Stimulated activated CD8-positive, alpha-beta memory T cell treated with anti-CD3 and anti-CD28 coated beads, Interleukin-7, amount 100 ng/mL, for 4 hours (primary cell): ENCODE measurements around the gene FRMPD2.
"Not testable (repeated sequence)": the region's sequence is repeated elsewhere in the genome, so short reads cannot be mapped to it uniquely, and the experiment has no call there.

Experiments
- DNase-seq, 2 donors: peaks; one replicate each; pipeline ENCODE4 v3.0.0-alpha.2; 2020; ENCODE audit warnings: low read depth in 2 of 2

Gene FRMPD2

DNA sequence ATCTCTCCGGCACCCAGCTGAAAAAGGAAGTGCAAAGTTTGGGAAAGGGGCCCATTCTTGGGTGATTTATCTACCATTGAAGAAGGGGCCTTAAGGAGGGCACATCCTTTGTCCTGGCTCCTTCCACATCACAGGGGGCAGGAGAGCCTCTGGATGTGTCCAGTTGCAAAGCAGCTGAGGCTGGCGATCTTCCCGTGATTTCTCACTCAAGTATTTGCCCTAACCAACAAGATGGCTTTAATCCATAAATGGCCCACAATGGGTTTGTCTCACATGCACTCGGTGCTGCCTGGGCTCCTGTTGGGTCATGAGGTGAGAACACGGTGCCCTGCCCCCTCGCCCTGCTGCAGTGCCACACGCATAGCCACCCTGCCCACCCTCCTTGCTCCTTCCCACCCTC, 14.2 kb upstream of the FRMPD2 start:
- no peak for DNase-seq

DNA sequence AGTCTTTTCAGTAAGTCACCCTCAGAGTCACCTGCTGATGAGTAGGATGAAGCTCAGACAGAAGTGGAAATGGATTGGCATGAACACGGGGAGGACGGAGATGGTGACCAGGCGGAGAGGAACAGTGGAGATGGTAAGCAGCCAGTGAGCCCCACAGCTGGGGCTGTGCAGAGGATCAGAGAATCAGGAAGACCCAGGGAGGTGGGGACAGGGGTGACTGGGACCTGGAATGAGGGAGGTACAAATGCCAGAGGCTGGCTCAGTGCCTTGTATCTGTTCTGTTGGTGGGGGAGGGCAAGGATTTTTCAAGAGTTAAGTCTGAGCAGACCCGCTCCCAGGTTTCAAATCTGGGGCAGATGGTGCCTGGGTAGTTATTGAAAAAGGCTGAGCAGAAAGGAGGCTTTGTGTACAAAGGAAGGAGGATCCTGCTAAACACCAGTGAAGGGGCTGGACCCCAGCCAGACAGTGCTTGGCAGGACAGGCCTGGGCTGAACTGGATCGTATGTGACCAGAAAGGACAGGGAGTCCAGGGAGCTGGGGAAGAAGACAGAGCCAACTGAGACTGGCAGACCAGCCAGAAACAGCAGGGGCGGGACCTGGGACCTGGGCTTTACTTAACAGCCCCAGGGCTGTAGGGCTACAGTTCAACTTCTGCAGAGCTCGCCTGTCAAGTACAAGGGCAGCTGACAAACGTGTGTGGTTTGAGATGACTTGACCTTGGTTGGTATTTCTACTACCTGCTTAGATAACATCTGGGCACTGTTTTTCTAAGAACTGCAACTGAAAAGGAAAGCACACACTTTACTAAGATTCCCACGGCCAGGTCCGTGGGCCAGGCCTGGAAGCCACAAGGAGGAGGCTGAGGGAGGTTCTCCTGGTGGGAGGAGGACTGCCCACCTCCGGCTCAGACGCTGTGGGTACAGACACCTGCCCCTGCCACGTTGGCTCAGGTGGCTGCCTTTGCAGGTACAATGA, 13.2 kb upstream of the FRMPD2 start:
- DNase-seq: no peak

DNA sequence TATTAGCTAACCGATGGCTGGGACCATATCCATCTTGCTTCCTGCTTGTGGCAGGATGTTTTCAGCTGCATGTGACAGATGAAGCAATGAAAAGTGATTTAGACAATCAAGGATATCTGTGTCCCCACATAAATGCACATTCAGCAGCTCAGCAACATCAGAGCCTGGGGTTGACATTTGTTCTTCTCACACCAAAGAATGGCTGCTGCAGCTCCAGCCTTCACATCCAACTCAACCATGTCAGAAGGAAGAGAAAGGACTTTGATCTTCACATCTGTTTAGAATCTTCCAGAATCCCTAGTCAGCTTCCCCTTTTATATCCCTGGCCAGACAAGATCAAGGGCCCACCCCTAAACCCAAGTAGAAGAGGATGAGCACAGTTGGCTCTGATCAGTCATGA, 11.9 kb upstream of the FRMPD2 start:
- DNase-seq: no peak

DNA sequence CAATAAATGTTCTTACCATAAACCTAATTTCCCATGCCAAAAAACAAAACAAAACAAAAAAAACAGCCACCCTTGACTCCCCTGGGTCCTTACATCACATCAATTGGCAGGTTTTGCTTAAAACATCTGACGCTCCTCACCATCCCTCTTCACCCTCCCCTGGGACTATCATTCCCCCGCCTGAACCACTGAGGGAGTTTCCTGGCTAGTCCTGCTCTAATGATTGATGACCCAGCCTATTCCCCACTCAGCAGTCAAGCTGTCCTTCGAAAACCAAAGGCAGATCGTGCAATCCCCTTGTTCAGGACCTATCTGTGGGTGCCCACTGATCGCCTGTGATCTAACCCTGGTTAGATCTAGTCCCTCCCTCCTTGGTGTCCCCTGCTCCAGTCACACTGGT, 11.2 kb upstream of the FRMPD2 start:
- DNase-seq: no peak

DNA sequence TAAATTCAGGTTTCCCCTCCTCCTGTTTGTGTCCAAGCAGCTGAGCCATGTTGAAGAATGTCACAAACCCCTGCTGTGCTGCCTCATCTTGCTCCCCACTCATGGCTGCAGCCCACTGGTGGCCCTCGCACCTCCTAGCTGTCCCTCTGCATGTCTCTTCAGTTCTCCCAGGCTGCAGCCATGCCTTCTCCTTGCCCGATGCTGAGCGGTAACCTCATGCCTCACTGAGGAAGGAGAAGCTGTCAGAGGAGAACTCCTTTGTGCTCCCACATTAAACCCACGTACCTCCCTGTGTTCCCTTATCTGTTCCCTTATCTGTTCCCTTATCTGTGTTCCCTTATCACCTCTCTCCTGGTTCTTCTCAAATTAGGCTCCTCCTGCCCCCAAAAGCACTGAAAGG, 10.3 kb upstream of the FRMPD2 start:
- DNase-seq: no peak

DNA sequence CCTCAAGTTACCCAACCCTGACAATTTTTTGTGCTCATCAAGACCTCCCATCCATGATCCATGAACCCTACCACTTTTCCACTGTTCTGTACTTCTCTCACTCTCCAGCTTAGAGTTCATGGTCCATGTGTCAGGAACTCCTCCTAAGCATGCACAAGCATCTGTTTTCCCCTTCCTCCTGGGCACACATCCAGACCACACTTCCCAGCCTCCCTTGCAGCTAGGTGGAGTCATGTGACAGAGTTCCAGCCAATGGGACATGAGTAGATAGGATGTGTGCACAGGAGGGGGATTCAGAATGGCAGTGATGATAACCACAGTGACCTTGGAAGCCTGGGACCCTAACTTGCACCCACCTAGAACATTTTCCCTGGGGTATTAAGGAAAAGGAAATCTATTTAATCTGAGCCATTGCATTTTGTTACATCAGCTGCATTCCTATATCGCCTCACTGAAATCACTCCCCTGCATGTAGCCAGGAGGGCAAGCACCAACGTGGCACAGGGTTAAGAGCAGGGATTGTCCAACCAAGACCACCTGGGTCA, 9.6 kb upstream of the FRMPD2 start:
- no peak for DNase-seq

DNA sequence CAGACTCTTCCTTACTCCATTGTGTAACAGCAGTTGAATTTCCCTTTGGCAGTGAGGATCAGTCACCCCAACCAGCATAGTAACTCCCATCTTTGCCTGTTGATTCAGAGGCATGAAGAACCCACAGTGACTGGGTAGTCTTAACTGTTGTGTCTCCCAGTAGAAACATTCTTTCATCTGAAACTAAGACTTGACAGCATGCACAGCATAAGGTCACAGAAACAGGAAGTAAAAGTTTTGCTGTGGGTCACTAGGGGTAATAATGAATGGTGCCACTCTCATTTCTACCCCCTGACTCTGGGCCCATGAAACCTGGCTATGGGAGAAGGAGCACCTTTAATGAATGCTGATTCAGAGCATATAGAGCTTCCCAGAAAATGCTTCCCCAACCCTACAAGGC, 8.3 kb upstream of the FRMPD2 start:
- DNase-seq: no peak

DNA sequence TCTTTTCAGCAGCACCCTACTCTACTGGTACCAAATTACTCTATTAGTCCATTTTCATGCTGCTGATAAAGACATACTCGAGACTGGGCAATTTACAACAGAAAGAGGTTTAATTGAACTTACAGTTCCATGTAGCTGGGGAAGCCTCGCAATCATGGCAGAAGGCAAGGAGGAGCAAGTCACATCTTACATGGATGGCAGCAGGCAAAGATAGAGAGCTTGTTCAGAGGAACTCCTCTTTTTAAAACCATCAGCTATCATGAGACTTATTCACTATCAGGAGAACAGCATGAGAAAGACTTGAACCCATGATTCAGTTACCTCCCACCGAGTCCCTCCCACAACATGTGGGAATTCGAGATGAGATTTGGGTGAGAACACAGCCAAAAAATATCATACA, 7.2 kb upstream of the FRMPD2 start:
- not testable (repeated sequence) for DNase-seq

DNA sequence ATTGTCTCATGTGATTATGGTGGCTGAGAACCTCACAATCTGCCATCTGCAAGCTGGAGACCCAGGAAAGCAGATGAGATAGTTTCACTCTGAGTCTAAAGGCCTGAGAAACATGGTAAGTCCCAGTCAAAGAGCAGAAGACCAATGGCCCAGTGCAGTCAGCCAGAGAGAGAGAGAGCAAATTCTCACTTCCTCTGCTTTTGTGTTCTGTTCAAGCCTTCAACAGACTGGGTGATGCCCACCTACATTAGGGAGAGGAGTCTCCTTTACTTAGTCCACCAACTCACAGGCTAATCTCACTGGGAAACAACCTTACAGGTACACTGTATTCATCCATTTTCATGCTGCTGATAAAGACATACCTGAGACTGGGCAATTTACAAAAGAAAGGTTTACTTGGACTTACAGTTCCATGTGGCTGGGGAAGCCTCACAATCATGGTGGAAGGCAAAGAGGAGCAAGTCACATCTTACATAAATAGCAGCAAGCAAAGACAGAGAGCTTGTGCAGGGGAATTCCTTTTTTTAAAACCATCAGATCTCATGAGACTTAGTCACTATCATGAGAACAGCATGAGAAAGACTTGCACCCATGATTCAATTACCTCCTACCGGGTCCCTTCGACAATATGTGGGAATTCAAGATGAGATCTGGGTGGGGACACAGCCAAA, 4.7 kb upstream of the FRMPD2 start:
- DNase-seq: no peak

DNA sequence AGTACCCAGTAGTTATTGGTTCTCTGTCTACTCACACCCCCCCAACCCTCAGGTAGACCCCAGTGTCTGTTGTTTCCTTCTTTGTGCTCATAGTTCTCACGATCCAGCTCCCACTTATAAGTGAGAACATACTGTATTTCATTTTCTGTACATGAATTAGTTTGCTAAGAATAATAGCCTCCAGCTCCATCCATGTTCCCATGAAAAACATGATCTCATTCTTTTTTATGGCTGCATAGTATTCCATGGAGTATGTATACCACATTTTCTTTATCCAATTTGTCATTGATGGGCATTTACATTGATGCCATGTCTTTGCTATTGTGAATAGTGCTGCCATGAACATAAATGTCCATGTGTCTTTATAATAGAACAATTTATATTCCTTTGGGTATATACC, 2.6 kb upstream of the FRMPD2 start:
- no peak for DNase-seq

DNA sequence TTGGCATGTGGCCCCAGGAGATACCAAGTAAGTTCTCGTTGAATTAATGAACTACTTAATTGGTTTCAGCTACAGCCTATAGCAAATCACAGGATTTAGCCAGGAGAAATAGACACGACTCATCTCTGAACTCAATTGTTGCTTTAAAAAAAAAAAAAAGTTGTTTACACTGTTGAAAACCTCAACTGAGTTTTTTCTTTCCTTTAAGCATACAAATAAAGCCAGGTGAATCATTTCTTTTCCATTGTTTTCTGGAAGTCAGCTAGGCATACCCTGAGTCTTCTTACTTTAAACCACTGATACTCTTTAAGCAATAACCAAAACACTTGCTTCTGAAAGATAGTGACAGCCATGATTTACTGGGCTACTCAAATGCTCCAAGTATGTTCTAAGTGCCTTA, 755 bp downstream of the FRMPD2 start:
- DNase-seq: no peak

DNA sequence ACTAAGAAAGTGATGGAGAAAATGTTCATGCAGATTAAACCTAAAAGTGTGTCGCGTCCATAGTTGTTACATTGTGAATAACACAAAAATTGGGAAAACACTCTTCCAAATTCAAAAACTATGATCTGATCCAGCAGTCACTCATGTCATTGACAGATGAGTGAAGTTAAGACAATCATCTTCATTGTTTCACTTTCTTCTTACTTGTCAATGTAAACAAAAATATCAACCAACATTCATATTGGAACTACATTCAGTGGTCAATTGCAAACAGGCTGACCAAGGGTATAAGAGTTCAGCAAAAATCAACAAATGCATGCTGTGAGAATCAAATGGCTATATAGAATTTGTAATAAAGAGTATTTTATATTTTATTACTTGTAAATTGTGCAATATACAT, 1.8 kb downstream of the FRMPD2 start:
- DNase-seq: no peak

DNA sequence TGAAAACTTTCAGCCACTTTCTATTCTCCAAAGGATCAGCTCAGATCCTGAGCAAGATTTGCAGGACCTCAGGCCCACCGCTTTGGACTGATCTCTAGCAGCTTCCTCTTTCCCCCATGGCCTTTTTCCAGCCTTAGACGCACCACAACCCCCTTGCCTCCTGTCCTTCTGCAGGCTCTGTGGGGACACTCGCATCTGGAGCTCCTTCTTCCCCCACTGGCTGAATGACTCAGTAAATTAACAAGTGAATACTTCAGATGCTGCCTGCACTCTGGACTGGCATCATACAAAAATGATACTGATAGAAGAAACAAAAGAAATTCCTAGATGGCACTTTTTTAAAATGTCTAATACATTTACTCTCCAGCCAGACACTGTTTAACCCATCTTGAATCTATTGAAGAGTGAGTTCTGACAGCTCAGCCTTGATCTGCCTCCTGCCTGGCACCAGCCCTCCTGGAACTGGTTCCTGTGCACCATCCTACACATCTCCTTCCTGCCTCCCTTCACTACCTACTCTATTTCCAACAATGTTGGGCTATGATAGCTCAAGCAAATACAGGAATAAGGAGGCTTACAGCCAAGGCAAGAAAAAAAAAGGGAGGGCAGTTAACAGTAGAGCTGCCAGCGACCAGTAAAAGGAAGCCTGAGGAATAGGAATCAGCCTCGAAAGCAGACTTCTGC, 3.3 kb downstream of the FRMPD2 start:
- DNase-seq: no peak

DNA sequence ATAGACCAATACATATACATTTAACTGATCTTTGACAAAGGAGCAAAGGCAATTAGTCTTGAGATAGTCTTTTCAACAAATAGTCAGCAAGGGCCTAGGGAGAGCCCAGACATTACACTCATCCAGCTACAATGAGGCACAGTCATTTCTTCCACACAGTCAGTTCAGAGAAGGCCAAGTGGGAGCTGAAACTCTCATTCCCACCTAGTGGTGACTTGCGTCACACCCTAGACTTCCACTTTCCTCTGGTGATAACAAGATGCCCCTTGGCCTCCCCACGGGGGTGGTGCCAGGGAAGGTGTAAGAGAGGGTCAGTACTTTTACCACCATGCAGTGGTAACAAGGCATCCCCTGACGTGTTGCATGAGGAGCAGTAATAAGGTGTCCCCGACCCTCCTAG, 8.0 kb downstream of the FRMPD2 start:
- no peak for DNase-seq

DNA sequence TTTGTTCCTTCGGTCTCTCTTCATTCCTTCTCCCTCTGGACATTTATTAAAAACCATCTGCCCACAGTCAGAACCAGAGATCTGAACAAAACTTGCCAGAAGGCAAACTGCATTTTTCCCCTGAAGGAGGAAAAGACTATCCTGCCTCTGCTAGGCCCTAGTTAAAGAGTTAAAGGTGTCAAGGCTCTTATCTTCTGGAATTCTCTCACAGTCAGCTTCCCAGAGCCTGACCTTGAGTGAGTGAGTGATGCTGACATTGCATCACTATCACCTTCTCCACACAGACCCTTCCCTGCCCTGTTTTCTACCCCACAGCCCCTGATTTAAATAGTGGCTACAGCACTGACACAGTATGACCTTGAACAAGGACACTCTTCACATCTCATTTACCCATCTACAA, 16.4 kb downstream of the FRMPD2 start:
- DNase-seq: no peak

DNA sequence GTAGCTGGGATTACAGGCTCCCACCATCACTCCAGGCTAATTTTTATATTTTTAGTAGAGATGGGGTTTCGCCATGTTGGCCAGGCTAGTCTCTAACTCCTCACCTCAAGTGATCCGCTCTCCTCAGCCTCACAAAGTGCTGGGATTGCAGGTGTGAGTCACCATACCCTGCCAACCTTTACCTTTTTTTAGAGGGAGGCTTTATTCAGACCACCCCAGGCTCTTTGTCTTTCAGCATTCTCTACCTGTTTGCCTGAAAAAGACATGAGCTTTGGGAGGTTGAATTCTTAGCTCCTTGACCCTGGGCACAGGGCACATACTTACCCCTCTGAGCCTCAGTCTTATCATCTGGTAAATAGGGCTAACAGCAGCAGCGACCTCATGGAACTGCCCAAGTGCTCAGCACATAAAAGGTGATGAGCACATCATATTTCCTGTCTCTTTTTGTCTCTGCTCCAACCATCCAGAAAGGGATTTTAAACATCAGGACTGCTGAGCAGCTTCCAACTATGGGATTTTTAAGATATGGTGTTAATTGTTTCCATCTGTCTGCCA, 17.0 kb downstream of the FRMPD2 start:
- no peak for DNase-seq

DNA sequence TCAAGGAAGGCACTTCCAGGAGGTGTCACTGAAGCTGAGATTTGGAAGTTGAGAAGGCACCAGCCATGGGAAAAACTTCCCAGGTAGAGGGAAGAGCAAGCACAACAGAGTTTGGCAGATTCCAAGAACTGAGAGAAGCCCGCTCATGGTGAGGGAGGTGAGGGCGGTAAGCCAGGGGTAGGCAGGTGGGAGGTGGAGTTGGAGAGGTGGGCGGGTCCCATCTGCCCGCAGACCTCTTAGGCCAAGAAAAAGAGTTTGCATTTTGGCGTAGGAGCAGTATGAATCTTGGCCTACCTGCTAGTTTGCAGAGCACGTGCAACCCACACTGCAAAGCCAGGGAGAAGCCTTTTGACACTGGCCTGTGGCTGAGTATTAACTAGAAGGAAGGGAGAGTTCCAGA, 18.8 kb downstream of the FRMPD2 start:
- DNase-seq: no peak

DNA sequence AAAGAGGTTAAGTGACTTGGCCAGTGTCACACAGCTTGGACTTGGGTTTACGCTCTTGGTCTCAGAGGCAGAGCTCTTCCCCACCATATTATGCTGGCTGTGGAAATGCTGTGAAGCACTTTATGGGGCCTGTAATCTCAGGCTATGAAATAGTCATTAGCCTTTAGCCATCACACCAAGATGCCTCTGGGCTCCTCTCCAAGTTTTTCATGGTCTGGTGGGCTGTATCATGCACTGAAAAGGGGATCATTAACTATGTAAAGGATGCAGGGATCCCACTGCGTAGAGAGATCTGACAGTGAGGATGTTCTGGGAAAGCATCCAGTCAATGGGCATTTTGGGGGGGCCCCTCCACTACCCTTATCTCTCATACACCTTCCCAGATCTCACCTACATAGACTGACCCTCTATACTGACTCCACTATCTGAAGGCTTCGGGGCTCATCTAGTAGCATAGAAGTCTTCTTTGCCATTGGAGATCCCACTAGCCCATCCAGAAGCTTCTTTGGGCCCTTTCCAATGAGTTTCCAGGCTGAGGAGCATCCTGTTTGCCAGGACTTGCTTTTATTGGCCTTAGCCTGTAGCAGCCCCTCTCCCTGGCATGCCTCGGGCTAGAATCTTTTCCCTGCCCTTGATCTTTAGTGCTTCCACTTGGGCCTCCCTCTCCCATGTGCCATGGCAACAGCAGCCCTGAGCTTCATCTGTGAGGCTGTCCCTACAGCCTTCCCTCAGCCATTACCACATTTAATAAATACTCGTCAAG, 19.6 kb downstream of the FRMPD2 start:
- no peak for DNase-seq

DNA sequence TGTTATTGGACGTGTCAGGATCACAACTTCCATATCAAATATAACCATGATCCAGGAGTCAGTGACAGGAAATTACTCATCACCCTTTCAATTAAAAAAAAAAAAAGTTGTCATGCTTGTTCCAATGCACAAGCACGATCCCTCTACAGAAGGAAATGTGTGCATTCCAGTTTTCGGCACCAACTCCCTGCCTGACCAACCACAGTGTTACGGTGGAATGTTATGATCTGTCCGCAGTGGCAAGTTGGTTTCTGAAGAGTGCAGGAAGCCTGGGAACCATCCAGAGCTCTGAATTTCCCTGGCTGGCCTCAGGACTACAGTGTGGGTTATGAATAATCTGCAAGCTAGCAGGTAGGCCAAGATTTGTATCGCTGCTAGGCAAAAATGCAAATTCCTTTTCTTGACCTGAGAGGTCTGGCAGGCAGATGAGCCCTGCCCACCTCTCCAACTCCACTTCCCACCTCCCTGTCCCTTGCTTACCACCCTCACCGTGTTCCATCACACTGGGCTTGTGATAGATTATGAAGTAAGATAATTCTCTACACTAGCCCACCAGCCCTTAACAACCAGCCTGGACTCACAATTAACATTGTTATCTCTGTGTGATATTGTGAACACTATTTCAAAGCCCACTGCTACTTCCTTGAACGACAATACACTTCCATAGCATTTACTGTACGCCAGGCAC, 20.4 kb downstream of the FRMPD2 start:
- no peak for DNase-seq

DNA sequence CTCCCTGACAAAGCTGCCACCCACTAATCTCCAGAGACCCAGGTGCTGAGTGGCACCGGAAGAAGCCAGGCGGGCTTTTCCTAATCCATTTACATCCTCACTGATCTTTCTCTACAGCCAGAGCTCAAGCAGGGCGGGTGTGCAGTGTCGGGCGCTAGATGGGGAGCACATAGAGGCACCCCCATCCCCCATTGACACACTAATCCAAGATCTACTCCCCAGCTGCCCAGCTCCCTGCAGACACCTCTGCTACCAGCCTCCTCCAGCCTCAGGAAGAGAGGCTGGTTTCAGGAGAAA, 22.2 kb downstream of the FRMPD2 start:
- DNase-seq: no peak
